ENCODE measurements around the gene SLC13A5. TPM values are rescaled to one million over a fixed set of nuclear protein-coding genes. Genes with fewer than 3 reads are reported as not detected.
"Not testable (repeated sequence)": the region's sequence is repeated elsewhere in the genome, so short reads cannot be mapped to it uniquely, and the experiment has no call there.

SLC13A5 gene
- polyA plus RNA-seq, 10 donors: 0.05 to 0.25 (median 0.14) TPM; not detected in 2

- DNase-seq: no peak
Measured at GRCh38 chr17:6711681-6712057, 1.5 kb downstream of the SLC13A5 start.

GRCh38 chr17:6711081-6711674 lies 2.0 kb downstream of the SLC13A5 start:
- DNase-seq: no peak

GRCh38 chr17:6710317-6710716 lies 2.9 kb downstream of the SLC13A5 start:
- no peak for DNase-seq

GRCh38 chr17:6708357-6708961 lies 4.7 kb downstream of the SLC13A5 start:
- DNase-seq: no peak

- DNase-seq: no peak
Measured at GRCh38 chr17:6706996-6707395, 6.2 kb downstream of the SLC13A5 start.

GRCh38 chr17:6706499-6706898 lies 6.7 kb downstream of the SLC13A5 start:
- no peak for DNase-seq

- no peak for DNase-seq
Measured at GRCh38 chr17:6704470-6705052, 8.6 kb downstream of the SLC13A5 start.

GRCh38 chr17:6703751-6704150 lies 9.4 kb downstream of the SLC13A5 start:
- DNase-seq: no peak

GRCh38 chr17:6702567-6703215 lies 10.5 kb downstream of the SLC13A5 start:
- DNase-seq: no peak

GRCh38 chr17:6701719-6702118 lies 11.4 kb downstream of the SLC13A5 start:
- DNase-seq: no peak

- DNase-seq: no peak
Measured at GRCh38 chr17:6700948-6701307, 12.2 kb downstream of the SLC13A5 start.

- DNase-seq: no peak
Measured at GRCh38 chr17:6699997-6700947, 12.9 kb downstream of the SLC13A5 start.

- DNase-seq: no peak
Measured at GRCh38 chr17:6698004-6698403, 15.2 kb downstream of the SLC13A5 start.

- DNase-seq: no peak
Measured at GRCh38 chr17:6696906-6697305, 16.3 kb downstream of the SLC13A5 start.

- DNase-seq: no peak
Measured at GRCh38 chr17:6695565-6695964, 17.6 kb downstream of the SLC13A5 start.

GRCh38 chr17:6695051-6695450 lies 18.1 kb downstream of the SLC13A5 start:
- DNase-seq: no peak

GRCh38 chr17:6691958-6692357 lies 21.2 kb downstream of the SLC13A5 start:
- DNase-seq: not testable (repeated sequence)

- no peak for DNase-seq
Measured at GRCh38 chr17:6691546-6691945, 21.6 kb downstream of the SLC13A5 start.

- DNase-seq: no peak
Measured at GRCh38 chr17:6690641-6691040, 22.5 kb downstream of the SLC13A5 start.

GRCh38 chr17:6688944-6689343 lies 24.2 kb downstream of the SLC13A5 start:
- no peak for DNase-seq

- no peak for DNase-seq
Measured at GRCh38 chr17:6686026-6686425, 27.1 kb downstream of the SLC13A5 start.

Measured in muscle of back (tissue), 11 donors.